Glutamatergic neuron (in vitro differentiated cells): ENCODE data around the gene GBA2. TPM values are rescaled to one million over a fixed set of nuclear protein-coding genes. Genes with fewer than 3 reads are reported as not detected.

Source experiments
- DNase-seq: peaks from one replicate; pipeline ENCODE4 v3.0.0; 2022
- H3K27ac Mint-ChIP-seq: one replicate; pipeline ENCODE4 v1.8.0; 2020; ENCODE audit warnings: mild to moderate bottlenecking, mixed read lengths, inconsistent platforms; ENCODE audit not compliant: unreplicated experiment
- H3K27me3 Mint-ChIP-seq: one replicate; pipeline ENCODE4 v1.8.0; 2020; ENCODE audit warnings: mild to moderate bottlenecking, moderate library complexity, mixed read lengths, inconsistent platforms; ENCODE audit not compliant: unreplicated experiment
- H3K36me3 Mint-ChIP-seq: one replicate; pipeline ENCODE4 v1.8.0; 2020; ENCODE audit warnings: mild to moderate bottlenecking, mixed read lengths, inconsistent platforms; ENCODE audit not compliant: unreplicated experiment
- H3K4me1 Mint-ChIP-seq: one replicate; pipeline ENCODE4 v1.8.0; 2020; ENCODE audit warnings: mild to moderate bottlenecking, low read depth, mixed read lengths, inconsistent platforms; ENCODE audit not compliant: unreplicated experiment
- H3K4me3 Mint-ChIP-seq: one replicate; pipeline ENCODE4 v1.8.0; 2020; ENCODE audit warnings: mild to moderate bottlenecking, mixed read lengths, inconsistent platforms; ENCODE audit not compliant: unreplicated experiment
- H3K9me3 Mint-ChIP-seq: one replicate; pipeline ENCODE4 v1.8.0; 2020; ENCODE audit warnings: mild to moderate bottlenecking, moderate library complexity, mixed read lengths, inconsistent platforms; ENCODE audit not compliant: unreplicated experiment
- total RNA-seq: library from RNA; stranded (reverse); fragmentation: NEBNext Ultra II Directional; extraction: Animal tissue kit (Norgen Biotek cat#: 25700); gene quantifications from one replicate; pipeline ENCODE4 v1.2.1, GENCODE V29; 2021; ENCODE audit not compliant: unreplicated experiment
- TF ChIP-seq, protein P1 (sequence below): fragments of 200-600 bp; sonication (generic); IDR thresholded peaks from one replicate; pipeline ENCODE4 v1.5.0; 2021; ENCODE audit not compliant: partially characterized antibody, unreplicated experiment

Gene GBA2
- total RNA-seq, 1 donor from 2014 or later, result 287 TPM

DNA sequence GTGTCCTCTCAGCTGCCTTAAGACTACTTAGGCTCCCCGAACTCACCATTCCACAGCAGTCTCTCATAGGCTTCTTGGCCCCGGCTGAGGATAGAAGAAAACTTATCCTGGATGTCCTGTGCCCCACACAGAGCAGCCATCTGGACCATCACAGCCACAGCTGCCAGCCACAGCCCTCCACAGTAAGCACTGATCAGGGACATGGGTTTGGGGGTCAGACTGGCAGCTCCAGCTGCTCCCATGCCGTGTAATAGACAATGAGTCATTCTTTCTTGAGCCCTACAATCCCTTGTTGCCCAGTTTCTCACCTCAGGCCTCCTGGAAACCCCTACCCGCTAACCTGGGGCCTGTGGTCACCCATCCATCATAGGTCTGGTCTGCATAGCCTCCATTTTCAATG lies 10.8 kb downstream of the GBA2 start:
- TF ChIP-seq, protein P1, sequence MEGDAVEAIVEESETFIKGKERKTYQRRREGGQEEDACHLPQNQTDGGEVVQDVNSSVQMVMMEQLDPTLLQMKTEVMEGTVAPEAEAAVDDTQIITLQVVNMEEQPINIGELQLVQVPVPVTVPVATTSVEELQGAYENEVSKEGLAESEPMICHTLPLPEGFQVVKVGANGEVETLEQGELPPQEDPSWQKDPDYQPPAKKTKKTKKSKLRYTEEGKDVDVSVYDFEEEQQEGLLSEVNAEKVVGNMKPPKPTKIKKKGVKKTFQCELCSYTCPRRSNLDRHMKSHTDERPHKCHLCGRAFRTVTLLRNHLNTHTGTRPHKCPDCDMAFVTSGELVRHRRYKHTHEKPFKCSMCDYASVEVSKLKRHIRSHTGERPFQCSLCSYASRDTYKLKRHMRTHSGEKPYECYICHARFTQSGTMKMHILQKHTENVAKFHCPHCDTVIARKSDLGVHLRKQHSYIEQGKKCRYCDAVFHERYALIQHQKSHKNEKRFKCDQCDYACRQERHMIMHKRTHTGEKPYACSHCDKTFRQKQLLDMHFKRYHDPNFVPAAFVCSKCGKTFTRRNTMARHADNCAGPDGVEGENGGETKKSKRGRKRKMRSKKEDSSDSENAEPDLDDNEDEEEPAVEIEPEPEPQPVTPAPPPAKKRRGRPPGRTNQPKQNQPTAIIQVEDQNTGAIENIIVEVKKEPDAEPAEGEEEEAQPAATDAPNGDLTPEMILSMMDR, result no peak
- no peak for DNase-seq
- Mint-ChIP-seq H3K9me3 (peaks cover 7% of the 10 kb centered on the region), H3K27me3 (peaks cover 5% of the 10 kb centered on the region), H3K27ac (peak overlapping the region; percentile 62), H3K4me1 (peaks cover 7% of the 10 kb centered on the region), H3K4me3 (no peak overlapping the region), H3K36me3 (peaks cover 4% of the 10 kb centered on the region)

- TF ChIP-seq, protein P1, result no peak
- no peak for DNase-seq
- peak overlapping the region; percentile 43 for H3K27ac Mint-ChIP-seq
- no peak overlapping the region for H3K4me3 Mint-ChIP-seq
- peaks cover 2% of the 10 kb centered on the region for H3K27me3 Mint-ChIP-seq
- H3K4me1 Mint-ChIP-seq, result peaks cover 7% of the 10 kb centered on the region
- no peaks in the 10 kb centered on the region for H3K36me3 Mint-ChIP-seq
- H3K9me3 Mint-ChIP-seq, result peaks cover 7% of the 10 kb centered on the region
These were observed 11.9 kb downstream of the GBA2 start for GRCh38 chr9:35737143-35737542.

GRCh38 chr9:35736201-35736633 lies 12.8 kb downstream of the GBA2 start:
- H3K4me1 Mint-ChIP-seq, result peaks cover 6% of the 10 kb centered on the region

GRCh38 chr9:35734096-35734495 lies 14.9 kb downstream of the GBA2 start:
- DNase-seq, result no peak
- Mint-ChIP-seq H3K36me3 (no peaks in the 10 kb centered on the region), H3K9me3 (peaks cover 7% of the 10 kb centered on the region), H3K27me3 (peaks cover 2% of the 10 kb centered on the region), H3K4me1 (peaks cover 7% of the 10 kb centered on the region), H3K27ac (no peak overlapping the region), H3K4me3 (no peak overlapping the region)
- TF ChIP-seq, protein P1, result no peak

More at GRCh38 chr9:35736201-35736633, 12.8 kb downstream of the GBA2 start:
- no peak overlapping the region for H3K4me3 Mint-ChIP-seq
- peak; percentile 79 for DNase-seq
- H3K27ac Mint-ChIP-seq, result peak overlapping the region; percentile 72
- TF ChIP-seq, protein P1, result peak; percentile 76
- H3K9me3 Mint-ChIP-seq, result peaks cover 7% of the 10 kb centered on the region
- no peaks in the 10 kb centered on the region for H3K36me3 Mint-ChIP-seq
- H3K27me3 Mint-ChIP-seq, result peaks cover 2% of the 10 kb centered on the region

DNA sequence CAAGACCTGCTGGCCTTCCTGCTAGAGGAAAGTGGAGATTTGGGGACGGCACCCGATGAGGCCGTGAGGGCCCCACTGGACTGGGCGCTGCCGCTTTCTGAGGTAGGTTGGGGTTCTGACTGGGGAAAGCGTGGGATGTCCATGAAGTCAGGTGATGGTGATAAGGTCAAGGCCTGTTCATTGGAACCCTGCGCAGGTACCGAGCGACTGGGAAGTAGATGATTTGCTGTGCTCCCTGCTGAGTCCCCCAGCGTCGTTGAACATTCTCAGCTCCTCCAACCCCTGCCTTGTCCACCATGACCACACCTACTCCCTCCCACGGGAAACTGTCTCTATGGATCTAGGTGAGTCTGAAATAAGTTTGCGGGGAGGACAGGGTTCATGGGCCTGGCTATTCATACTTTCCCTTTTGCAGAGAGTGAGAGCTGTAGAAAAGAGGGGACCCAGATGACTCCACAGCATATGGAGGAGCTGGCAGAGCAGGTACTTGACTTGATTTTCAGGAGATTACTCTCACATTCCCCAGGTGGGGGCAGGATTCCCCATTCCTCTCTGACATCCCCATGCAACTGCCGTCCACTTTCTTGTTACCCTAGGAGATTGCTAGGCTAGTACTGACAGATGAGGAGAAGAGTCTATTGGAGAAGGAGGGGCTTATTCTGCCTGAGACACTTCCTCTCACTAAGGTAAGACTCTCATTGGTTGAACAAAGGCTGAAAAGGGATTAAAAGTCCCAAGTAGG lies 16.1 kb downstream of the GBA2 start:
- H3K27ac Mint-ChIP-seq, result peak overlapping the region; percentile 89
- peak overlapping the region; percentile 97 for H3K4me3 Mint-ChIP-seq
- peaks cover 2% of the 10 kb centered on the region for H3K27me3 Mint-ChIP-seq
- no peaks in the 10 kb centered on the region for H3K36me3 Mint-ChIP-seq
- TF ChIP-seq, protein P1, result no peak
- H3K4me1 Mint-ChIP-seq, result peaks cover 7% of the 10 kb centered on the region
- peaks cover 4% of the 10 kb centered on the region for H3K9me3 Mint-ChIP-seq
- no peak for DNase-seq
